T47D (cell line): ENCODE results near the gene RNF40.

Experiments used
- DNase-seq, 2 experiments: peaks; one replicate each; pipeline versions ENCODE4 v3.0.0 to v3.0.0-alpha.2; 2011 to 2012; ENCODE audit warnings: low read depth in 1 of 2, low spot score in 1 of 2
- JUND ChIP-seq: IDR thresholded peaks from 2 replicates; pipeline ENCODE4 v1.6.1; 2012; ENCODE audit warnings: low read depth
- in situ Hi-C: cut with HindIII; loops from 2 replicates; pipeline ENCODE4 v1.10.0; 2016; ENCODE audit warnings: low sequenced_read_pairs, low pct_unique_long_range_greater_than_20kb

Gene RNF40

DNA sequence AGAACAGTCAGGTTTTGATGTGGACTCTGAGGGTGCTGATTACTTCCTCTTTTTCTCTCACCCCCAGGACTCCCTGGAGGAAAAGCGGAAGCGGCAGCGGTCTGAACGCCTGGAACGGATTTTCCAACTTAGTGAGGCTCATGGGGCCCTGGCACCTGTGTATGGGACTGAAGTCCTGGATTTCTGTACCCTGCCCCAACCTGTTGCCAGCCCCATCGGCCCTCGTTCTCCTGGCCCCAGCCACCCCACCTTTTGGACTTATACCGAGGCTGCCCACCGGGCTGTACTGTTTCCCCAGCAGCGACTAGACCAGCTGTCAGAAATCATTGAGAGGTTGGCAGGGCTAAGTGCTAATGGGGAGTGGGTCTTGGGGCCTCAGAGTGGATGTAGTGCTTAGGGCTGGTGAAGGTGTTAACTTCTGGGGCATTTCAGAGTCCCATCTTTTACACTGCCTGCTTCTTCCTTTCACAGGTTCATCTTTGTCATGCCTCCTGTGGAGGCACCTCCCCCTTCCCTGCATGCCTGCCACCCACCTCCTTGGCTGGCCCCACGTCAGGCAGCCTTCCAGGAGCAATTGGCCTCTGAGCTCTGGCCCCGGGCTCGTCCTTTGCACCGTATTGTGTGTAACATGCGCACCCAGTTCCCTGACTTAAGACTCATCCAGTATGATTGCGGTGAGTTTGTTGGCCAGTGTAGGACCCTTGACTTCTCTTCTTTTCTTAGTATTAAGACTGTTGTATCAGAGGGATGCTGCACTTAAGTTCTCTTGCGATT is 33.0 kb upstream of the RNF40 start:
- no peak for TF ChIP-seq JUND
- no peak for DNase-seq
- in situ Hi-C loops: no loop called here

DNA sequence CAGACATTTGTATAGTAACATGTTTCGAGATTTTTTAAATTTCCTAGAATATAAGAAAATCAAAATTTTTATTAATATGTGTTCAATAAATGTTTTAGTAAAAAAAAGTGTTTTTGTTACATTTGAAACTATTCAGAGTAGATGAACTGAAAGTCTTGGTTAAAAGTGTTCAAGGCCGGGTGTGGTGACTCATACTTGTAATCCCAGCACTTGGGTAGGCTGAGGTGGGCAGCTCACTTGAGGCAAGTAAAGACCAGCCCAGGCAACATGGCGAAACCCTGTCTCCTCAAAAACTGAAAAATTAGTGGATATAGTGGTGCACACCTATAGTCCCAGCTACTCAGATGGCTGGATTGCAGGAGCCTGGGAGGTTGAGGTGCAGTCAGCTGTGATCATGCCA is 30.7 kb upstream of the RNF40 start:
- in situ Hi-C loops: no loop called here
- no peak for DNase-seq
- TF ChIP-seq JUND: no peak

DNA sequence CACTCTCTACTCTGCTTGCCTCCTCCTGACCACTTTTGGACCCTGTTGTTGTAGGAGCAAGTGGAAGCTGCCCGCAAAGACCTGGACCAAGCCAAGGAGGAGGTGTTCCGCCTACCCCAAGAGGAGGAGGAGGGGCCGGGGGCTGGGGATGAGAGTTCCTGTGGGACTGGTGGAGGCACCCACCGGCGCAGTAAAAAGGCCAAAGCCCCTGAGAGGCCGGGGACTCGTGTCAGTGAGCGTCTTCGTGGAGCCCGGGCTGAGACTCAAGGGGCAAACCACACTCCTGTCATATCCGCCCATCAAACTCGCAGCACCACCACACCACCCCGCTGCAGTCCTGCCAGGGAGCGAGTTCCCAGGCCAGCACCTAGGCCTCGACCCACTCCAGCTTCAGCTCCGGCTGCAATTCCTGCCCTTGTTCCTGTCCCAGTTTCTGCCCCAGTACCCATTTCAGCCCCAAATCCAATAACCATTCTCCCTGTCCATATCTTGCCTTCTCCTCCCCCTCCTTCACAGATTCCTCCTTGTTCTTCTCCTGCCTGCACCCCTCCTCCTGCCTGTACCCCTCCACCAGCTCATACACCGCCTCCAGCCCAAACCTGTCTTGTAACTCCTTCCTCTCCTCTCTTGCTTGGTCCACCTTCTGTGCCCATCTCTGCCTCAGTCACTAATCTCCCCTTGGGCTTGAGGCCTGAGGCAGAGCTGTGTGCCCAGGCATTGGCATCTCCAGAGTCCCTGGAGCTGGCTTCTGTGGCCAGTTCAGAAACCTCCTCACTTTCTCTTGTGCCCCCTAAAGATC is 24.9 kb upstream of the RNF40 start:
- in situ Hi-C loops: no loop called here
- no peak for TF ChIP-seq JUND
- no peak for DNase-seq

DNA sequence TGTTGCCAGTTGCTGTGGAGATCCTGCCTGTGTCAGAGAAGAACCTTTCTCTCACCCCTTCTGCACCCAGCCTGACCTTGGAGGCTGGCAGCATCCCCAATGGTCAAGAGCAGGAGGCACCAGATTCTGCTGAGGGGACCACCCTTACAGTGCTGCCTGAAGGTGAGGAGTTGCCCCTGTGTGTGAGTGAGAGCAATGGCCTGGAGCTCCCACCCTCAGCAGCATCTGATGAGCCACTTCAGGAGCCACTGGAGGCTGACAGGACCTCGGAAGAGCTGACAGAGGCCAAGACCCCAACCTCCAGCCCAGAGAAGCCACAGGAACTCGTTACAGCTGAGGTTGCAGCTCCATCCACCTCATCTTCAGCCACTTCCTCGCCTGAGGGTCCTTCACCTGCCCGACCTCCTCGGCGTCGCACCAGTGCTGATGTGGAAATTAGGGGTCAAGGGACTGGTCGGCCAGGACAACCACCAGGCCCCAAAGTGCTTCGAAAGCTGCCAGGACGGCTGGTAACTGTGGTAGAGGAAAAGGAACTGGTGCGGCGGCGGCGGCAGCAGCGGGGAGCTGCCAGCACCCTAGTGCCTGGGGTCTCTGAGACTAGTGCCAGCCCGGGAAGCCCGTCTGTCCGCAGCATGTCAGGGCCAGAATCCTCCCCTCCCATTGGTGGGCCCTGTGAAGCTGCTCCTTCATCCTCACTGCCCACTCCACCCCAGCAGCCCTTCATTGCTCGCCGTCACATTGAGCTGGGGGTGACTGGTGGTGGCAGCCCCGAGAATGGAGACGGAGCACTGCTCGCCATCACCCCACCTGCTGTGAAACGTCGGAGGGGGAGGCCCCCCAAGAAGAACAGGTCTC is 24.1 kb upstream of the RNF40 start:
- no peak for TF ChIP-seq JUND
- no peak for DNase-seq
- in situ Hi-C loops: no loop called here

DNA sequence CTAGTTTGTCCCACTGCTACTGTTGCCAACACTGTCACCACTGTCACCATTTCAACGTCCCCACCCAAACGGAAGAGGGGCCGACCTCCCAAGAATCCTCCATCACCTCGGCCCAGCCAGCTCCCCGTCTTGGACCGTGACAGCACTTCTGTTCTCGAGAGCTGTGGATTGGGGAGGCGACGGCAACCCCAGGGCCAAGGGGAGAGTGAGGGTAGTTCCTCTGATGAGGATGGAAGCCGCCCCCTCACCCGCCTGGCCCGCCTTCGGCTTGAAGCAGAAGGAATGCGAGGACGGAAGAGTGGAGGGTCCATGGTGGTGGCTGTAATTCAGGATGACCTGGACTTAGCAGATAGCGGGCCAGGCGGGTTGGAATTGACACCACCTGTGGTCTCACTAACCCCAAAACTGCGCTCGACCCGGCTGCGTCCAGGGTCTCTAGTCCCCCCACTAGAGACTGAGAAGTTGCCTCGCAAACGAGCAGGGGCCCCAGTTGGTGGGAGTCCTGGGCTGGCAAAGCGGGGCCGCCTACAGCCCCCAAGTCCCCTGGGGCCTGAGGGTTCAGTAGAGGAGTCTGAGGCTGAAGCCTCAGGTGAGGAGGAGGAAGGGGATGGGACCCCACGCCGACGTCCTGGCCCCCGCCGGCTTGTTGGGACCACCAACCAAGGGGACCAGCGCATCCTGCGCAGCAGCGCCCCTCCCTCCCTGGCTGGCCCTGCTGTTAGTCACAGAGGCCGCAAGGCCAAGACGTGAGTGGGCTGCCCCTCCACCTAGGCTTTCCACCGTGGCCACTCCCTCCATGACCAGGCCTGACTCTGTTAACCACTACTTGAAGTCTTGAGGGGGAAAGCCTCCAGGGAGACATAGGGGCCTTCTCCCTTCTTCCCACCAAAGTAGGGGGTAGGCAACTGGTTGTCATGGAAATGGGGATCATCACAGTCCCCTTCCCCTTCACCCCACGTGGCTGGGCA is 22.9 kb upstream of the RNF40 start:
- in situ Hi-C loops: no loop called here
- TF ChIP-seq JUND: no peak
- no peak for DNase-seq

DNA sequence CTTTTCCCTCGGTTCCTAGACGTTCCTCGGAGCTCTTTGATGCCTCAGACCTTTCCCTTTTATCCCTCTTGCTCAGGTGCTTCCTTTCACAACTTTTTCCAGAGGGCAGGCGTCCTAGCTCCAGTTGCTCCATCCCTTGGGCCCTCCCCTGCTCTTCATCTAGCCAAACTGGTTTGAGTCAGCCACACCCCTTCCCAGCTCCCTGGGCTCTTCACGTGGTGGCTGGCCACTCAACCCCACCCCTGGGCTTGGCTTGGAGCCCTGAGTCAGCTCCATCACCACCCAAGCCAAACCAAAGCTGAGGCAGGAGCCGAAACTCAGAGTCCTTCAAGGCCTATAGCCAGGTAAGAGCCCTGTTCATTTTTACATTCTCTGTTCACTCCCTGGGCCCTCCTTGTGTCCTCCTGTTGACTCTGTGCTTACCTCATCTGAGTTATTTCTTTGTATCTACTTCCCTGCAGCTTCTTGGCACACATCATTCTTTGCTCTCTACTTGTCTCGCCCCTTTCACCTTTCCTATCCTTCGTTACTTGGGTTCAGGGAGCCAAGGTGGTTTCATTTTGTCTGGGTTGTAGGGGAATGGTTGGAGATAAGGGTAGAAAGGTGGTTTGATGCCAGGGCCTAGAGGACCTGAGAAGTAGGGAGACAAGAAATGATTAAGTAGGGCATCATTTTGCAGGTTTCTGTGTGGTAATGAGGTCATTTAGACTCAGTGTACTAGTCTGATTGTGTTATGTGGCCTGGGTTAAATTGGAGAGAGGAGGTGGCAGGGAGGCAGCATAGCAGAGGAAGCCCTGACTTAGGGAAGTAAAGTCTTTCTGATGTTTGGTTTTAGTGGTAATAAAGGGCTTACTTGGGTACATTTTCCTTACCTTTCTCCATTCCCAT is 21.5 kb upstream of the RNF40 start:
- peak; percentile 98 for DNase-seq
- in situ Hi-C loops: no loop called here
- TF ChIP-seq JUND: no peak

DNA sequence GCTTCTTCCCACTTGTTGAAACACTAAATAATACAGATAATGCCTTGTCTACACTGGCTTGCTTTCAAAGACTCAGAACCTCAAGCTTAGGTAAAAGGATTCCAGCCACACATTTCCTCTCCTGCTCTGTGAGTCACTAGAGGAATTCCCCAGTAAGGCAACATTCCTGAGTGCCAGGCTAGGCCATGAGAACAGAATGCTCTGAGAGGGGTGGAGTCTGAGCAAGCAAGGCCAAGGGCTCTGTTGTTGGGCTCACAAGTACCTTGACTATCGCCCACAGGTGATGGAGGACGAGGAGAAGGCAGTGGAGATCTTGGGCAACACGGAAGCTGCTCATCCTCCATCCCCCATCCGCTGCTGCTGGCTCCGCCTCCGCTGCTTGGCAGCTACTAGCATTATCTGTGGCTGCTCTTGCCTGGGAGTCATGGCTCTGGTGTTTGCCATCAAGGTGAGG is 20.6 kb upstream of the RNF40 start:
- DNase-seq: peak; percentile 82 to 96
- no peak for TF ChIP-seq JUND
- in situ Hi-C loops: no loop called here

DNA sequence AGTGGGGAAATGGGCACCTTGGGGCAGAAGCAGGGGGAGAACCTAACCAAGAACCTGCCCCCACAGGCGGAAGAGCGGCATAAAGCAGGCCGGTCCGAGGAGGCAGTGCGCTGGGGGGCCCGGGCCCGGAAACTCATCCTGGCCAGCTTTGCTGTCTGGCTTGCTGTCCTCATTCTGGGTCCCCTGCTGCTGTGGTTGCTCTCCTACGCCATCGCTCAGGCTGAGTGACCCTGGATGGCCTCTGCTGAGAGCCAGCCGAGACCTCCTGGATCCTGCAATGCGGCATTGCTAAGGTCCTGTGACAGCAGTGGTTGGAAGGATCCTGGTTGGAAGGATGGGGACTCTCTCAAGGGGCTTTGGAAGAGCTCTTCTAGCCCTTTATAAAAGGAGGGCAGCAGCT is 18.4 kb upstream of the RNF40 start:
- no peak for DNase-seq
- in situ Hi-C loops: no loop called here
- TF ChIP-seq JUND: no peak

DNA sequence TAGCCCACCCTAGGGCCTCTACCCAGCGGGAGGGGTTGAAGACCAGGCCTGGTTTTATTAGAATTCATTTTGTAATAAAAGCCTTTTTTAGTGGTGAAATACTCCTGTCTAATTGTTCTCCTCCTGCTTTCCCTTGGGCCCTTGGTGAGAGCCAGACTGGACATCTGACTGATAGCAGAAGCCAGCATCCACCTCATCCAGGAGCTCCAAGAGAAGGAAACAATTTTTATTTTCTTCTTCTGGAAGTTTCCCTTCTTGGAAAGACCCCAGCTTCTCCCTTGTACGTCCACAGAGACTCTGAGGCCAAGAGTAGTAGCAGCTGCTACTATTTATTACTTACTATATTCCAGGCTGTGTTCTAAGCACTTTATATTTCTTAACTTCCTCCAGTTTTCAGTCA is 17.9 kb upstream of the RNF40 start:
- in situ Hi-C loops: no loop called here
- DNase-seq: no peak
- TF ChIP-seq JUND: no peak

DNA sequence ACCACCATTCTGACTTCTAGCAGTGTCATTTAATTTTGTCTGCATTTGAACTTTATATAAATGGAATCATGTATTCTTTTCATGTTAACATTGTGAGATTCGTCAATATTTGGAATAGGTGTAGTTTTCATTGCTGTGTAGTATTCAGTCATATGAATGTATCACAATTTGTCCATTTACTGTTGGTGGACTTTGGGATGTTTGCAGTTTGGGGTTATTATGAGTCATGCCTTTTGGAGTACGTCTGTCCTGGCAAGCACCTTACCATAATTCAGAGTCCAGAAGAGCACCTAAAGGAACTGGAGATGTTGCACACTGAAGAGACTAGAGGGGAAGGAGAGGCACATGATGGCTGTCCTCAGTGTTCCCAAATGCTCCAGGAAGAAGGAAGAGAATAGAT is 17.0 kb upstream of the RNF40 start:
- TF ChIP-seq JUND: no peak
- no peak for DNase-seq
- in situ Hi-C loops: no loop called here
